ENCODE data around the gene MCC.

GRCh38 chr5:113508756-113509155 is 20.5 kb upstream of the MCC start:
- TF ChIP-seq CTCF (IDR thresholded peaks at IDR 0.05; ENCODE audit: insufficient read depth, low read depth, low read length) (no peak), EZH2 (IDR thresholded peaks at IDR 0.05; ENCODE audit: insufficient read depth, low read length) (no peak)
